ENCODE results near the gene NEAT1. TPM values are rescaled to one million over a fixed set of nuclear protein-coding genes. Genes with fewer than 3 reads are reported as not detected.

Gene NEAT1
- total RNA-seq, 4 donors from 2014 or later, result 195 to 1,623 (median 652) TPM

- Histone ChIP-seq H3K4me1 (peaks cover 93 to 95% of the 10 kb centered on the region in 2 donors), H3K27me3 (no peaks in the 10 kb centered on the region), H3K9me3 (no peaks in the 10 kb centered on the region), H3K4me3 (replicated peaks in 1 of 3) (peak overlapping the region in 1 of 3 donors; percentile 11), H3K36me3 (no peaks in the 10 kb centered on the region), H3K27ac (peak overlapping the region; percentile 98 to 100 (median 99))
- WGBS, 2 donors, result 17 to 28% methylated on average over 16 of the region's 17 CpGs
- TF ChIP-seq CTCF (IDR thresholded peaks at IDR 0.05) (peak in 1 of 6 experiments; percentile 23), POLR2A (IDR thresholded peaks at IDR 0.05) (peak; percentile 44 to 95)
- intact Hi-C loops (cut with DNase I), result no loop called here
- DNase-seq, result peak; percentile 98
These were observed 69.2 kb downstream of the NEAT1 start for GRCh38 chr11:65491614-65492386.

DNA sequence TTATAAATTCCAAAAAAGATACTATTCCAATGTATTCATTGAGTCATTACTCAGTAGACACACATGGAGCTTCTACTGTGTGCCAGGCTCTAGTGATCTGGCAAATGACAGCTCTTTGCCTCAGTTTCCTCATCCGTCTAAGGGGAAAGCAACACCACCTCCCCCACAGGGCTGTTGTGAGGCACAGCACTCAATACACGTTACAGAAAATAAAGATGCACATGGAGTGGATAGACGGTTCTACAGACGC, 69.7 kb downstream of the NEAT1 start:
- peak in 1 of 2 donors; percentile 5 for DNase-seq
- 25 to 33% methylated on average over 4 of the region's 4 CpGs for whole genome bisulfite sequencing, 2 donors

DNA sequence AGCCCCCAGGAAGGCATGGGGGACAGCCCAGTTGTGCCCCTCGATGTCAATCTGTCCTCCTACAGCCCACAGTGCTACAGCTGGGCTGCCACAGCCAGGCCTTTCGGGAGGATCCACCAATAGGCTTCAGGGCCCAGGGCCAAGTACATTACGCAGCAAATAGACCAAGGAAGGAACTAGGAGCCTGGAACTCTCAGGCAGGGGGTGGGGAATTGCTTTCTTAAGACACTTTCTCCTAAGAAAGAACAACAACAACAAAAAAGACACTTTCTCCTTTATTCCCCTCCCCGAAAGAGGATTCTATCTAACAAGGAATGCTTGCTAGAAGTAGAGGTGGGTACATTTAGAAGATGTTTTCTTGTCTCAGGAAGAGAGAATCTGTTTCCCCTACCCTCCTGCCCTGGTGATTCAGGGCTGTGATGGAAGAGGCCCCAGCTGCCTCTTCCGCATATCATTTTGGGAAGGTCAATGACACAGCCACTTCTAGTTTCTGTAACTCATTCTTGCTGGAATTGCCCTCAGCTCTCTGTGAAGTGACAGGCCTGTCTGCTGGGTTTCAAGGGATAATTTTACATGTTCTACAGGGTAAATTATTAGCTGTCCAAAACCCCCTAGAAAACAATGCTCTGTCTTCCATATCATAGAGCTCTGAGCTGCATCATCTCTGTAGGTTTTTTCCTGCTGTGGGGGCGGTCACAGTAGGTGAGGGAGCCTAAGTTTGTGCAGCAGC, 70.2 kb downstream of the NEAT1 start:
- Histone ChIP-seq H3K27ac (peak overlapping the region; percentile 98 to 100 (median 99)), H3K4me1 (peaks cover 91% of the 10 kb centered on the region in 2 donors), H3K36me3 (no peaks in the 10 kb centered on the region), H3K27me3 (no peaks in the 10 kb centered on the region), H3K9me3 (no peaks in the 10 kb centered on the region), H3K4me3 (replicated peaks in 1 of 3) (peak overlapping the region in 1 of 3 donors; percentile 11)
- TF ChIP-seq CTCF (IDR thresholded peaks at IDR 0.05), result no peak
- peak in 1 of 2 donors; percentile 56 for TF ChIP-seq POLR2A (IDR thresholded peaks at IDR 0.05)
- whole genome bisulfite sequencing, 2 donors, result 24 to 26% methylated on average over 6 of the region's 6 CpGs
- peak; percentile 93 to 95 for DNase-seq
- intact Hi-C loops (cut with DNase I), result no loop called here

More for the DNA sequence above, 69.7 kb downstream of the NEAT1 start:
- no peaks in the 10 kb centered on the region for H3K27me3 ChIP-seq
- intact Hi-C loops (cut with DNase I), result no loop called here
- H3K9me3 ChIP-seq, result no peaks in the 10 kb centered on the region
- TF ChIP-seq CTCF (IDR thresholded peaks at IDR 0.05), result no peak
- TF ChIP-seq POLR2A (IDR thresholded peaks at IDR 0.05), result no peak
- H3K27ac ChIP-seq, result peak overlapping the region; percentile 98 to 100 (median 99)
- H3K4me3 ChIP-seq (replicated peaks in 1 of 3), result peak overlapping the region in 1 of 3 donors; percentile 11
- peaks cover 92 to 93% of the 10 kb centered on the region in 2 donors for H3K4me1 ChIP-seq
- no peaks in the 10 kb centered on the region for H3K36me3 ChIP-seq

DNA sequence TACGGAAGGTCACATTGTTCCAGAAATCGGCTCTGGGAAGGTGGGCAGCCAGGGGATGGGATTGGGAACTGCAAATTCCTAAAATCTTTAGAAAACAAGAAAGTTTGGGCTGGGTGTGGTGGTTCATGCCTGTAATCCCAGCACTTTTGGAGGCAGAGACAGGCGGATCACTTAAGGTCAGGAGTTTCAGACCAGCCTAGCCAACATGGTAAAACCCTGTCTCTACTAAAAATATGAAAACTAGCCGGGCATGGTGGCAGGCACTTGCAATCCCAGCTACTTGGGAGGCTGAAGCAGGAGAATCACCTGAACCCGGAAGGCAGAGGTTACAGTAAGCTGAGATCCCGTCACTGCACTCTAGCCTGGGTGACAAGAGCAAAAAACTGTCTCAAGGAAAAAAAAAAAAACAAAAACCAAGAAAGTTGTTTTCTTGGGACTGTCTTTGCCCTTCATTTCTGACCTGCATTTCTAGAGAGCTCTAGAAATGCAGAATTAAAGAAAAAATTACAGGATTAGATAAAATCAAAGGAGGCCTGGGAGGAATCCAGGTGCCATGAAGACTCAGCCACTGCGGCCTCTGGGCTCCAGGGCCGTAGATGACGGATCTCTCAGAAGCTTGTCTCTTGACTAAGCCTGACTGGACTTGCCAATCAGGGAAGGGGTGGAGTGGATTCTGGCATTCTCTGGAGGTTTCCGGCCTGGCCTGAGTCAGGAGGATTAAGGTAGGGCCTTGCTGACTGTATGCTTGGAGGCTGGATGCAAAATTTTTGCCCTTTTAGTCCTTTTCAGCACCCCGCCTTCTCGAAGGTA, 71.0 kb downstream of the NEAT1 start:
- 35 to 37% methylated on average over 11 to 12 of the region's 12 CpGs for WGBS, 2 donors
- no peak for TF ChIP-seq CTCF (IDR thresholded peaks at IDR 0.05)
- peak in 1 of 2 donors; percentile 92 for TF ChIP-seq POLR2A (IDR thresholded peaks at IDR 0.05)
- intact Hi-C loops (cut with DNase I), result no loop called here
- DNase-seq, result peak; percentile 94 to 95
- Histone ChIP-seq H3K27me3 (no peaks in the 10 kb centered on the region), H3K36me3 (no peaks in the 10 kb centered on the region), H3K27ac (peak overlapping the region; percentile 98 to 100 (median 99)), H3K4me1 (peaks cover 83 to 84% of the 10 kb centered on the region in 2 donors), H3K9me3 (no peaks in the 10 kb centered on the region), H3K4me3 (replicated peaks in 1 of 3) (peak overlapping the region in 1 of 3 donors; percentile 11)

MicroRNAs within 50 kb of the gene (microRNA counts, 767-probe panel; counts per million panel counts)
- microRNA hsa-miR-612, result 0 counts per million in 2 donors

Small RNA genes lying within 50 kb of the gene (small RNA-seq; reads per million reads assigned to genes)
- not detected for gene RF01684

Other genes with a start within 250 kb of the NEAT1 start
- gene CAPN1, start 240.9 kb upstream of the NEAT1 start, total RNA-seq, result 100 to 1,000 TPM; 265 to 519 (median 340) TPM
- 10 to 100 TPM in 2 of 4 donors, 1 to 10 TPM in 2; 7.6 to 11.3 (median 10.4) TPM for gene POLA2, start 160.8 kb upstream of the NEAT1 start, total RNA-seq
- gene CDC42EP2, start 107.9 kb upstream of the NEAT1 start, total RNA-seq, result 10 to 100 TPM; 20.6 to 35.7 (median 25.2) TPM
- gene DPF2, start 88.9 kb upstream of the NEAT1 start, total RNA-seq, result 10 to 100 TPM; 45.0 to 52.7 (median 48.0) TPM
- under 1 TPM in 1 of 4 donors, not detected in 3; 0.34 TPM for gene TIGD3, start 68.0 kb upstream of the NEAT1 start, total RNA-seq
- gene SLC25A45, start 40.2 kb upstream of the NEAT1 start, total RNA-seq, result 10 to 100 TPM; 13.0 to 28.0 (median 20.9) TPM
- gene FRMD8, start 36.2 kb upstream of the NEAT1 start, total RNA-seq, result 10 to 100 TPM; 22.5 to 44.9 (median 31.0) TPM
- over 10,000 TPM; 20,994 to 36,233 (median 26,043) TPM for gene MALAT1, start 76.2 kb downstream of the NEAT1 start, total RNA-seq
- 100 to 1,000 TPM in 3 of 4 donors, 10 to 100 TPM in 1; 99.8 to 122 (median 116) TPM for gene SCYL1, start 102.3 kb downstream of the NEAT1 start, total RNA-seq
- gene LTBP3, start 135.6 kb downstream of the NEAT1 start, total RNA-seq, result 100 to 1,000 TPM; 195 to 277 (median 222) TPM
- gene ZNRD2, start 147.7 kb downstream of the NEAT1 start, total RNA-seq, result 10 to 100 TPM; 28.2 to 79.1 (median 41.3) TPM
- 10 to 100 TPM; 26.9 to 55.5 (median 43.2) TPM for gene FAM89B, start 149.7 kb downstream of the NEAT1 start, total RNA-seq
- gene EHBP1L1, start 153.3 kb downstream of the NEAT1 start, total RNA-seq, result 10 to 100 TPM in 2 of 4 donors, 1 to 10 TPM in 2; 8.6 to 18.8 (median 12.0) TPM
- gene KCNK7, start 173.0 kb downstream of the NEAT1 start, total RNA-seq, result 1 to 10 TPM in 1 of 4 donors, not detected in 3; 1.2 TPM
- 10 to 100 TPM; 43.1 to 67.8 (median 51.3) TPM for gene MAP3K11, start 191.4 kb downstream of the NEAT1 start, total RNA-seq
- gene PCNX3, start 193.0 kb downstream of the NEAT1 start, total RNA-seq, result 10 to 100 TPM; 18.9 to 54.2 (median 47.0) TPM
- 10 to 100 TPM; 19.2 to 40.6 (median 32.7) TPM for gene SIPA1, start 215.3 kb downstream of the NEAT1 start, total RNA-seq
- gene RELA, start 240.1 kb downstream of the NEAT1 start, total RNA-seq, result 10 to 100 TPM; 40.3 to 55.8 (median 48.7) TPM

Data from thyroid gland (tissue), 4 donors.